ENCODE results near the gene GGT7.

- TF ChIP-seq CTCF (IDR thresholded peaks at IDR 0.05; ENCODE audit: low read depth, low read length) (no peak), POLR2A (IDR thresholded peaks at IDR 0.05; ENCODE audit: extremely low read depth, insufficient read length) (no peak), MYC (IDR thresholded peaks at IDR 0.05; ENCODE audit: low read depth, low read length) (no peak), MAX (IDR thresholded peaks at IDR 0.05; ENCODE audit: low read depth, low read length) (no peak)
Measured at GRCh38 chr20:34895465-34895864, 22.8 kb upstream of the GGT7 start.

Measured in NB4 (cell line).